ENCODE data around the gene SMIM7. TPM values are rescaled to one million over a fixed set of nuclear protein-coding genes. Genes with fewer than 3 reads are reported as not detected.

SMIM7 gene
- total and polyA plus RNA-seq, 2 of the 13 experiments (the other 11 are each of a cell fraction or from before 2014, with no cell fraction given): 55.7 to 74.9 TPM

DNA sequence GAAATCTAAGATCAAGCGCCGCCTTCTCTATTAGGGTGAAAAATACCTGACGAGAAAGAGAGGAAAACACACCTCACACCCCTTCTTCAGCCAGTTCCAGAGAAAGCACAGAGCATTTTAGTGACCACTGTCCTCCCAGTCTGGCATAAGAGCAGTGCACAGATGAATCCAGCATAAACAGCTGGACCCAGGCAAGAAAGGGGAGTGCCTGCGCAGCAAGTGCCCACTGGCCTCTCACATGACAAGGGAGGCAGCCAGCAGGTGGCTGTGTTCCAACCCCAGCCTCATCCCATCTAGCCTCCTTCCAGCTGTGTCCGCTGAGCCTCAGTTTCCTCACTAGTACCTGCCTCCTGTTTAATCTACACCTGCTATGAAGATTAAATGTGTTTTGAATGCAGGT lies 39.9 kb downstream of the SMIM7 start (continued):
- TF ChIP-seq ZNF614 (CRISPR knock-in tag; IDR thresholded peaks at IDR 0.05; ENCODE audit: borderline replicate concordance): no peak

- WGBS (ENCODE audit: low lambda C conversion rate): 97% methylated on average over 6 of the region's 7 CpGs
- Histone ChIP-seq H3K9ac (ENCODE audit: insufficient read depth, low read depth, low read length) (no peak overlapping the region), H3K27ac (ENCODE audit: extremely low read length, insufficient read depth, low read length) (no peak overlapping the region), H4K20me1 (ENCODE audit: insufficient read depth, low read length) (peaks cover 14% of the 10 kb centered on the region), H3K79me2 (ENCODE audit: insufficient read depth, low read length) (peaks cover 98% of the 10 kb centered on the region), H2AFZ (ENCODE audit: low read length) (no peak overlapping the region), H3K36me3 (replicated peaks in 1 of 2; ENCODE audit: control insufficient read depth in 1 of 2, insufficient read depth in 2 of 2, low read length in 2 of 2) (peaks cover 2 to 16% of the 10 kb centered on the region in 2 experiments; a peak in 3 of 5 replicates), H3K4me2 (ENCODE audit: low read depth, low read length) (no peak overlapping the region), H3K4me3 (replicated peaks in 1 of 3; ENCODE audit: insufficient read depth in 1 of 3, low read depth in 2 of 3, low read length in 3 of 3) (no peak overlapping the region), H3K9me3 (ENCODE audit: low read length) (no peaks in the 10 kb centered on the region), H3K4me1 (ENCODE audit: insufficient read depth, low read length) (peaks cover 19% of the 10 kb centered on the region), H3K27me3 (ENCODE audit: control insufficient read depth in 1 of 2, insufficient read depth in 2 of 2, low read length in 2 of 2) (no peaks in the 10 kb centered on the region)
- intact Hi-C loops (cut with micrococcal nuclease; ENCODE audit: unreplicated experiment) (no loop called here), in situ Hi-C loops (cut with HindIII; ENCODE audit: extremely low pct_ligation_motif_present, low pct_unique_long_range_greater_than_20kb) (no loop called here)
- DNase-seq (ENCODE audit: low spot score) (no peak), ATAC-seq (no peak), FAIRE-seq (no peak)
- ChIA-PET CTCF (ENCODE audit: low intra/inter-chr PET ratio, low total read pairs) (no interaction called here), POLR2A (no interaction called here)
- BruUV-seq (replicated peaks): no TSS peak
- TF ChIP-seq, protein P1, sequence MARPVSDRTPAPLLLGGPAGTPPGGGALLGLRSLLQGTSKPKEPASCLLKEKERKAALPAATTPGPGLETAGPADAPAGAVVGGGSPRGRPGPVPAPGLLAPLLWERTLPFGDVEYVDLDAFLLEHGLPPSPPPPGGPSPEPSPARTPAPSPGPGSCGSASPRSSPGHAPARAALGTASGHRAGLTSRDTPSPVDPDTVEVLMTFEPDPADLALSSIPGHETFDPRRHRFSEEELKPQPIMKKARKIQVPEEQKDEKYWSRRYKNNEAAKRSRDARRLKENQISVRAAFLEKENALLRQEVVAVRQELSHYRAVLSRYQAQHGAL (CRISPR knock-in tag; IDR thresholded peaks at IDR 0.05; ENCODE audit: not compliant biosample characterization): no peak
- no peak for TF ChIP-seq MTA1 (CRISPR knock-in tag; IDR thresholded peaks at IDR 0.05; ENCODE audit: borderline replicate concordance)
- TF ChIP-seq ZNF350 (CRISPR knock-in tag; IDR thresholded peaks at IDR 0.05; ENCODE audit: borderline replicate concordance, low read depth): no peak
- TF ChIP-seq ZNF580 (CRISPR knock-in tag; IDR thresholded peaks at IDR 0.05; ENCODE audit: borderline replicate concordance, low read depth): no peak
- no peak for TF ChIP-seq SMYD3 (CRISPR knock-in tag; IDR thresholded peaks at IDR 0.05)
- TF ChIP-seq LRRFIP1 (CRISPR knock-in tag; conservative IDR thresholded peaks at IDR 0.05): no peak
- TF ChIP-seq POLR2AphosphoS5 (IDR thresholded peaks at IDR 0.05; ENCODE audit: low read depth, low read length): no peak
- no peak for TF ChIP-seq ZNF251 (CRISPR knock-in tag; IDR thresholded peaks at IDR 0.05)
- TF ChIP-seq, protein P2, sequence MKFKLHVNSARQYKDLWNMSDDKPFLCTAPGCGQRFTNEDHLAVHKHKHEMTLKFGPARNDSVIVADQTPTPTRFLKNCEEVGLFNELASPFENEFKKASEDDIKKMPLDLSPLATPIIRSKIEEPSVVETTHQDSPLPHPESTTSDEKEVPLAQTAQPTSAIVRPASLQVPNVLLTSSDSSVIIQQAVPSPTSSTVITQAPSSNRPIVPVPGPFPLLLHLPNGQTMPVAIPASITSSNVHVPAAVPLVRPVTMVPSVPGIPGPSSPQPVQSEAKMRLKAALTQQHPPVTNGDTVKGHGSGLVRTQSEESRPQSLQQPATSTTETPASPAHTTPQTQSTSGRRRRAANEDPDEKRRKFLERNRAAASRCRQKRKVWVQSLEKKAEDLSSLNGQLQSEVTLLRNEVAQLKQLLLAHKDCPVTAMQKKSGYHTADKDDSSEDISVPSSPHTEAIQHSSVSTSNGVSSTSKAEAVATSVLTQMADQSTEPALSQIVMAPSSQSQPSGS (CRISPR knock-in tag; IDR thresholded peaks at IDR 0.05): no peak
- no peak for TF ChIP-seq KLF15 (CRISPR knock-in tag; IDR thresholded peaks at IDR 0.05; ENCODE audit: borderline replicate concordance)
- TF ChIP-seq MYPOP (CRISPR knock-in tag; IDR thresholded peaks at IDR 0.05): no peak
- TF ChIP-seq GMEB2 (CRISPR knock-in tag; IDR thresholded peaks at IDR 0.05; ENCODE audit: low read depth): no peak
- no peak for TF ChIP-seq MAF1 (CRISPR knock-in tag; IDR thresholded peaks at IDR 0.05; ENCODE audit: borderline replicate concordance)
- TF ChIP-seq GATA4 (IDR thresholded peaks at IDR 0.05; ENCODE audit: borderline replicate concordance, low read depth): no peak
- TF ChIP-seq ZNF614 (CRISPR knock-in tag; IDR thresholded peaks at IDR 0.05; ENCODE audit: borderline replicate concordance): no peak
- no peak for TF ChIP-seq ZNF572 (CRISPR knock-in tag; IDR thresholded peaks at IDR 0.05)
Observed at GRCh38 chr19:16619457-16619856, 40.5 kb downstream of the SMIM7 start.
